H1 (cell line): ENCODE data around the gene NELL1.

Experiments
- CHD2 ChIP-seq: IDR thresholded peaks from 2 replicates; pipeline ENCODE4 v1.6.1; 2012; ENCODE audit warnings: low read length, improper control_type of control experiment
- EGR1 ChIP-seq: IDR thresholded peaks from 2 replicates; pipeline ENCODE4 v1.6.1; 2011; ENCODE audit warnings: low read depth, low read length, borderline replicate concordance
- EZH2 ChIP-seq: fragments of 200-600 bp; sonication (generic); IDR thresholded peaks from 2 replicates; pipeline ENCODE4 v1.7.1; 2012; ENCODE audit warnings: low read depth, mild to moderate bottlenecking, moderate library complexity, low read length, inconsistent platforms; ENCODE audit not compliant: severe bottlenecking
- GTF2F1 ChIP-seq: IDR thresholded peaks from 2 replicates; pipeline ENCODE4 v1.6.1; 2012; ENCODE audit warnings: low read depth, low read length, improper control_type of control experiment, borderline replicate concordance
- POLR2AphosphoS5 ChIP-seq: IDR thresholded peaks from 2 replicates; pipeline ENCODE4 v1.6.1; 2011; ENCODE audit warnings: low read depth, low read length
- TF ChIP-seq, protein P1 (sequence below), 3 experiments: IDR thresholded peaks; 1 replicate in 2 of 3; 2 replicates in 1 of 3; pipeline versions ENCODE4 v1.5.1 to v1.6.1; 2011; ENCODE audit warnings: low read length in 3 of 3, mild to moderate bottlenecking in 3 of 3, inconsistent platforms in 2 of 3, low read depth in 1 of 3, moderate library complexity in 1 of 3; ENCODE audit not compliant: insufficient read depth in 1 of 3; ENCODE audit errors: control extremely low read depth in 1 of 3

DNA sequence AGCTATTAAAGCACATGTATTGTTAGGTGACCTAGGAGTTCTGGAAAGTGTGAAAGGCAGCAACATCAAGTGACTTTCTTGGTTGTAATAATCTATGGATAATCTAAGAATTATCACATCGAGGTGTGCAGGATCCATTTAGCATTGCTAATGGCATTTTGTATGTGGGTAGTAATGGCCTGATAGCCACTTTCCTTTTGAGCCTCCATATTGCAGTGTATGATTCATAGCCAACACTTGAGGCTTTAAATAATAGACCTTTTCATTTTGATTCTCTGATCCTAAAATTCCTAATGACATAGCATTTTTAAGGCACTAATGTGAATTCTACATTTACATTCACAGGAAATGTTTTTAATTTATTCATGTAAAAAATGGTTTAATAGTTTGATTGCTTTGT lies 759.4 kb downstream of the NELL1 start:
- TF ChIP-seq EZH2 (no peak), CHD2 (no peak), GTF2F1 (no peak), POLR2AphosphoS5 (no peak), EGR1 (no peak)
- TF ChIP-seq, protein P1, sequence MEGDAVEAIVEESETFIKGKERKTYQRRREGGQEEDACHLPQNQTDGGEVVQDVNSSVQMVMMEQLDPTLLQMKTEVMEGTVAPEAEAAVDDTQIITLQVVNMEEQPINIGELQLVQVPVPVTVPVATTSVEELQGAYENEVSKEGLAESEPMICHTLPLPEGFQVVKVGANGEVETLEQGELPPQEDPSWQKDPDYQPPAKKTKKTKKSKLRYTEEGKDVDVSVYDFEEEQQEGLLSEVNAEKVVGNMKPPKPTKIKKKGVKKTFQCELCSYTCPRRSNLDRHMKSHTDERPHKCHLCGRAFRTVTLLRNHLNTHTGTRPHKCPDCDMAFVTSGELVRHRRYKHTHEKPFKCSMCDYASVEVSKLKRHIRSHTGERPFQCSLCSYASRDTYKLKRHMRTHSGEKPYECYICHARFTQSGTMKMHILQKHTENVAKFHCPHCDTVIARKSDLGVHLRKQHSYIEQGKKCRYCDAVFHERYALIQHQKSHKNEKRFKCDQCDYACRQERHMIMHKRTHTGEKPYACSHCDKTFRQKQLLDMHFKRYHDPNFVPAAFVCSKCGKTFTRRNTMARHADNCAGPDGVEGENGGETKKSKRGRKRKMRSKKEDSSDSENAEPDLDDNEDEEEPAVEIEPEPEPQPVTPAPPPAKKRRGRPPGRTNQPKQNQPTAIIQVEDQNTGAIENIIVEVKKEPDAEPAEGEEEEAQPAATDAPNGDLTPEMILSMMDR (IDR thresholded peaks at IDR 0.05; ENCODE audit: control extremely low read depth in 1 of 3, insufficient read depth in 1 of 3, low read depth in 1 of 3, low read length in 3 of 3), result no peak
